OCI-LY1 (cell line): ENCODE measurements around the gene SLC25A21.

Source experiments
- H2AFZ ChIP-seq: fragments of 200-600 bp; sonication (generic), shearing (Covaris generic); 2 replicates; pipeline ENCODE4 v1.6.0; 2014; ENCODE audit warnings: antibody characterized with exemption, mild to moderate bottlenecking, low read length
- H3F3A ChIP-seq: fragments of 200-600 bp; sonication (generic), shearing (Covaris generic); 2 replicates; pipeline ENCODE4 v1.6.0; 2014; ENCODE audit warnings: mild to moderate bottlenecking, antibody characterized with exemption, low read length, moderate library complexity; ENCODE audit not compliant: insufficient read depth
- H3K27ac ChIP-seq: fragments of 200-600 bp; sonication (generic); 2 replicates; pipeline ENCODE4 v1.5.1; 2014; ENCODE audit warnings: low read length, mixed run types, mild to moderate bottlenecking, low read depth; ENCODE audit not compliant: poor library complexity, severe bottlenecking
- H3K27me3 ChIP-seq: fragments of 200-600 bp; sonication (generic); 2 replicates; pipeline ENCODE4 v1.6.0; 2014; ENCODE audit warnings: antibody characterized with exemption, mild to moderate bottlenecking, low read length, moderate library complexity; ENCODE audit not compliant: insufficient read depth
- H3K36me3 ChIP-seq: fragments of 200-600 bp; sonication (generic); 2 replicates; pipeline ENCODE4 v1.6.1; 2014; ENCODE audit warnings: mild to moderate bottlenecking, antibody characterized with exemption, low read length, moderate library complexity, mixed read lengths; ENCODE audit not compliant: insufficient read depth
- H3K4me1 ChIP-seq: fragments of 200-600 bp; sonication (generic); 2 replicates; pipeline ENCODE4 v1.5.1; 2014; ENCODE audit warnings: mild to moderate bottlenecking, low read length, moderate library complexity; ENCODE audit not compliant: insufficient read depth, severe bottlenecking
- H3K4me2 ChIP-seq: fragments of 200-600 bp; sonication (generic), shearing (Covaris generic); 2 replicates; pipeline ENCODE4 v1.6.1; 2014; ENCODE audit warnings: low read length
- H3K4me3 ChIP-seq: fragments of 200-600 bp; sonication (generic); 2 replicates; pipeline ENCODE4 v1.5.1; 2014; ENCODE audit warnings: low read length, low read depth, mild to moderate bottlenecking, mixed read lengths; ENCODE audit not compliant: poor library complexity, severe bottlenecking
- H3K79me2 ChIP-seq: fragments of 200-600 bp; shearing (Covaris generic); 2 replicates; pipeline ENCODE4 v1.6.1; 2016; ENCODE audit warnings: mixed run types, low read length, mixed read lengths; ENCODE audit not compliant: insufficient read depth
- H3K9ac ChIP-seq: fragments of 200-600 bp; sonication (generic), shearing (Covaris generic); 2 replicates; pipeline ENCODE4 v1.6.1; 2014; ENCODE audit warnings: mild to moderate bottlenecking, low read length, mixed read lengths
- H3K9me2 ChIP-seq: fragments of 200-600 bp; sonication (generic), shearing (Covaris generic); 2 replicates; pipeline ENCODE4 v1.6.1; 2014; ENCODE audit warnings: low read depth, mild to moderate bottlenecking, low read length, mixed read lengths
- H3K9me3 ChIP-seq: fragments of 200-600 bp; shearing (Covaris generic); 2 replicates; pipeline ENCODE4 v1.6.1; 2014; ENCODE audit warnings: low read length, mixed read lengths
- H4K20me1 ChIP-seq: fragments of 200-600 bp; sonication (generic), shearing (Covaris generic); 2 replicates; pipeline ENCODE4 v1.6.0; 2016; ENCODE audit warnings: mild to moderate bottlenecking, low read length; ENCODE audit not compliant: insufficient read depth
- CTCF ChIP-seq: fragments of 200-600 bp; sonication (generic), shearing (Covaris generic); IDR thresholded peaks from 2 replicates; pipeline ENCODE4 v1.5.1; 2017; ENCODE audit warnings: mild to moderate bottlenecking, antibody characterized with exemption, low read length, moderate library complexity, mixed read lengths
- EZH2 ChIP-seq: fragments of 200-600 bp; sonication (generic), shearing (Covaris generic); IDR thresholded peaks from 2 replicates; pipeline ENCODE4 v1.8.0; 2017; ENCODE audit warnings: borderline replicate concordance, mixed run types, mild to moderate bottlenecking, antibody characterized with exemption, low read length, moderate library complexity, mixed read lengths

Gene SLC25A21

GRCh38 chr14:37032863-37033262 is 139.5 kb downstream of the SLC25A21 start:
- Histone ChIP-seq H2AFZ (no peak overlapping the region), H3K36me3 (no peaks in the 10 kb centered on the region), H3K9me3 (no peaks in the 10 kb centered on the region), H3K27ac (no peak overlapping the region), H3K27me3 (no peaks in the 10 kb centered on the region), H3F3A (no peaks in the 10 kb centered on the region), H3K4me2 (no peak overlapping the region), H3K9ac (no peak overlapping the region), H3K9me2 (no peaks in the 10 kb centered on the region), H3K79me2 (no peaks in the 10 kb centered on the region), H3K4me1 (no peaks in the 10 kb centered on the region), H4K20me1 (no peaks in the 10 kb centered on the region), H3K4me3 (no peak overlapping the region)
- TF ChIP-seq EZH2 (no peak), CTCF (no peak)

DNA sequence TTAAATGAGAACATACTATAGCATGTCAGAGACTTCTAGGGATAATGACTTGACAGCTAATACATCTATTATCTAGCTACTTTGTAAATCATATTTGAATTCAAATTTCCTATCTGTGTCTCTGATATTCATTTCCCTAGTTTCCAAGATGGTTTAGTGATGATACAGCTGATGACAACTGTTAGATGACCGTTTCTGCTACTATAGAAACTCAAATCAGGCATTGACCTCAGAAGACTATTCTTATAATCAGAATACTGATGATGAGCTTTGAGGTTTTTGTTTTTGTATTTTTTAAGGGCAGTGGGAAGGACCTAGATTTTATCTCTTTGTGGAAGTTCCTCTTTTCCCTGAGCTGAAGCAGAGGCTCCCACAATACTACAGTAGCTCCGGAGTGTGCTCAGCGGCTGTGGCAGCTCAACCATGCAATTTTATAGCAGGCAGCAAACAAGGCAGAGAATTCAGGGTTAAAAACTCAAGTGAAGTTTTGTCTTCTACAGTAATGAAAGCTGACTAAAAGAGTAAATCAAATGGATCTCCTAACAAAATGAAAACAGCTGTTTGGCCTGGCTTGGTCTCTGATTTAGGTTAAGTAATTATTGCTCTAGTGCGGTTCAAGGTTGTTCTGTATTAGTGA is 145.1 kb downstream of the SLC25A21 start:
- Histone ChIP-seq H3K4me3 (no peak overlapping the region), H3K4me2 (no peak overlapping the region), H3K79me2 (no peaks in the 10 kb centered on the region), H3K36me3 (no peaks in the 10 kb centered on the region), H4K20me1 (no peaks in the 10 kb centered on the region), H2AFZ (no peak overlapping the region), H3K9me2 (no peaks in the 10 kb centered on the region), H3K27me3 (no peaks in the 10 kb centered on the region), H3K9me3 (no peaks in the 10 kb centered on the region), H3K4me1 (no peaks in the 10 kb centered on the region), H3K27ac (no peak overlapping the region), H3K9ac (no peak overlapping the region), H3F3A (no peaks in the 10 kb centered on the region)
- TF ChIP-seq EZH2 (no peak), CTCF (no peak)

- peak; percentile 14; the same call in 1 of the 2 replicates for TF ChIP-seq CTCF
- no peak for TF ChIP-seq EZH2
- H4K20me1 ChIP-seq: no peaks in the 10 kb centered on the region
- H3K4me3 ChIP-seq: no peak overlapping the region
- no peaks in the 10 kb centered on the region for H3K79me2 ChIP-seq
- no peaks in the 10 kb centered on the region for H3K36me3 ChIP-seq
- no peaks in the 10 kb centered on the region for H3K27me3 ChIP-seq
- no peak overlapping the region for H3K9ac ChIP-seq
- H2AFZ ChIP-seq: no peak overlapping the region
- H3F3A ChIP-seq: no peaks in the 10 kb centered on the region
- no peaks in the 10 kb centered on the region for H3K9me3 ChIP-seq
- no peak overlapping the region for H3K27ac ChIP-seq
- H3K9me2 ChIP-seq: no peaks in the 10 kb centered on the region
- H3K4me2 ChIP-seq: no peak overlapping the region
- no peaks in the 10 kb centered on the region for H3K4me1 ChIP-seq
Measured at GRCh38 chr14:37023875-37024565, 148.4 kb downstream of the SLC25A21 start.
